HepG2 (cell line): Measurements from ENCODE around the gene CNNM3. TPM values are rescaled to one million over a fixed set of nuclear protein-coding genes. Genes with fewer than 3 reads are reported as not detected.

Source experiments
- BATF2 ChIP-seq: sonication (generic); formaldehyde crosslinking; IDR thresholded peaks from 2 replicates; pipeline ENCODE4 v1.8.0; 2022; ENCODE audit warnings: mild to moderate bottlenecking, missing genetic modification reagents, moderate library complexity
- CBX1 ChIP-seq: IDR thresholded peaks from one replicate; pipeline ENCODE4 v1.6.1; 2016; ENCODE audit warnings: antibody characterized with exemption, low read depth
- EZH2 ChIP-seq: conservative IDR thresholded peaks from 2 replicates; pipeline ENCODE4 v1.6.1; 2012; ENCODE audit warnings: mild to moderate bottlenecking, low read depth, low read length, moderate library complexity
- FOXJ3 ChIP-seq: sonication (generic); formaldehyde crosslinking; IDR thresholded peaks from 2 replicates; pipeline ENCODE4 v1.4.0; 2020; ENCODE audit warnings: missing genetic modification reagents, mild to moderate bottlenecking, borderline replicate concordance
- GZF1 ChIP-seq: sonication (generic); formaldehyde crosslinking; IDR thresholded peaks from 2 replicates; pipeline ENCODE4 v1.5.1; 2020; ENCODE audit warnings: mild to moderate bottlenecking, missing genetic modification reagents
- NFATC3 ChIP-seq: sonication (generic); formaldehyde crosslinking; IDR thresholded peaks from 2 replicates; pipeline ENCODE4 v1.5.1; 2020; ENCODE audit warnings: mild to moderate bottlenecking, missing genetic modification reagents
- POGZ ChIP-seq: sonication (generic); formaldehyde crosslinking; IDR thresholded peaks from 2 replicates; pipeline ENCODE4 v1.4.0; 2020; ENCODE audit warnings: mild to moderate bottlenecking, missing genetic modification reagents
- SNRNP70 ChIP-seq: fragments of 200-400 bp; formaldehyde crosslinking; IDR thresholded peaks from 2 replicates; pipeline ENCODE4 v1.6.1; 2017; ENCODE audit warnings: mild to moderate bottlenecking, low read depth, low read length, moderate library complexity
- SRSF9 ChIP-seq: fragments of 200-400 bp; formaldehyde crosslinking; IDR thresholded peaks from 2 replicates; pipeline ENCODE4 v1.6.1; 2018; ENCODE audit warnings: borderline replicate concordance, mild to moderate bottlenecking, low read depth, low read length; ENCODE audit not compliant: insufficient read depth, poor library complexity, severe bottlenecking
- STAG1 ChIP-seq: sonication (generic); formaldehyde crosslinking; IDR thresholded peaks from 2 replicates; pipeline ENCODE4 v1.4.0; 2020; ENCODE audit warnings: missing genetic modification reagents
- TMF1 ChIP-seq: sonication (generic); formaldehyde crosslinking; IDR thresholded peaks from 2 replicates; pipeline ENCODE4 v1.8.1; 2022; ENCODE audit warnings: low read depth, missing genetic modification reagents
- ZIK1 ChIP-seq: sonication (generic); formaldehyde crosslinking; IDR thresholded peaks from 2 replicates; pipeline ENCODE4 v1.5.0; 2020; ENCODE audit warnings: mild to moderate bottlenecking, low read depth, missing genetic modification reagents, borderline replicate concordance
- ZNF232 ChIP-seq: sonication (generic); formaldehyde crosslinking; IDR thresholded peaks from 2 replicates; pipeline ENCODE4 v1.4.0; 2020; ENCODE audit warnings: missing genetic modification reagents, borderline replicate concordance
- ZNF737 ChIP-seq: sonication (generic); formaldehyde crosslinking; IDR thresholded peaks from 2 replicates; pipeline ENCODE4 v1.5.0; 2020; ENCODE audit warnings: missing genetic modification reagents, mild to moderate bottlenecking, borderline replicate concordance
- ZSCAN25 ChIP-seq: sonication (generic); formaldehyde crosslinking; IDR thresholded peaks from 2 replicates; pipeline ENCODE4 v1.8.0; 2022; ENCODE audit warnings: mild to moderate bottlenecking, missing genetic modification reagents
- polyA plus RNA-seq, 8 experiments: library from polyadenylated mRNA; depleted of rRNA in 3 of 8; stranded (reverse) in 7 of 8; unstranded in 1 of 8; fragments of >200 nt; fragmentation: Illumina TruSeq in 4 of 8; extraction: Trizol in 4 of 8; gene quantifications; 2 replicates each; pipeline versions ENCODE4 v1.2.1 to v1.2.3, GENCODE V29; 2011 to 2016; ENCODE audit warnings: low read depth in 4 of 8, missing spikeins in 1 of 8, mixed read lengths in 1 of 8; ENCODE audit not compliant: insufficient read depth in 1 of 8
- total RNA-seq, 5 experiments: library from RNA; depleted of rRNA; stranded (reverse); fragments of >200 nt; fragmentation: Illumina TruSeq; extraction: Trizol; gene quantifications; 2 replicates each; pipeline ENCODE4 v1.2.3, GENCODE V29; 2016; ENCODE audit warnings: low read depth in 1 of 5
- TF ChIP-seq, protein P1 (sequence below): IDR thresholded peaks from 2 replicates; pipeline ENCODE4 v1.6.1; 2016; ENCODE audit warnings: mild to moderate bottlenecking
- TF ChIP-seq, protein P2 (sequence below): fragments of 450-650 bp; IDR thresholded peaks from 2 replicates; pipeline ENCODE4 v1.6.1; 2017
- TF ChIP-seq, protein P3 (sequence below): sonication (generic); formaldehyde crosslinking; IDR thresholded peaks from 2 replicates; pipeline ENCODE4 v1.4.0; 2020; ENCODE audit warnings: missing genetic modification reagents
- TF ChIP-seq, protein P4 (sequence below): sonication (generic); formaldehyde crosslinking; IDR thresholded peaks from 2 replicates; pipeline ENCODE4 v1.5.0; 2020; ENCODE audit warnings: missing genetic modification reagents

Gene CNNM3
- total and polyA plus RNA-seq, 2 of the 13 experiments (the other 11 are each of a cell fraction or from before 2014, with no cell fraction given), result 21.2 to 27.9 TPM

GRCh38 chr2:96816127-96816835 is at the start of gene CNNM3 (continued):
- no peak for TF ChIP-seq GZF1 (CRISPR knock-in tag)
- no peak for TF ChIP-seq NFATC3 (CRISPR knock-in tag)
- no peak for TF ChIP-seq EZH2
- TF ChIP-seq TMF1 (CRISPR knock-in tag), result 0 out of 2 replicates have a peak, but pooled peaks have one; percentile 32
- TF ChIP-seq SNRNP70, result no peak
- TF ChIP-seq, protein P1, sequence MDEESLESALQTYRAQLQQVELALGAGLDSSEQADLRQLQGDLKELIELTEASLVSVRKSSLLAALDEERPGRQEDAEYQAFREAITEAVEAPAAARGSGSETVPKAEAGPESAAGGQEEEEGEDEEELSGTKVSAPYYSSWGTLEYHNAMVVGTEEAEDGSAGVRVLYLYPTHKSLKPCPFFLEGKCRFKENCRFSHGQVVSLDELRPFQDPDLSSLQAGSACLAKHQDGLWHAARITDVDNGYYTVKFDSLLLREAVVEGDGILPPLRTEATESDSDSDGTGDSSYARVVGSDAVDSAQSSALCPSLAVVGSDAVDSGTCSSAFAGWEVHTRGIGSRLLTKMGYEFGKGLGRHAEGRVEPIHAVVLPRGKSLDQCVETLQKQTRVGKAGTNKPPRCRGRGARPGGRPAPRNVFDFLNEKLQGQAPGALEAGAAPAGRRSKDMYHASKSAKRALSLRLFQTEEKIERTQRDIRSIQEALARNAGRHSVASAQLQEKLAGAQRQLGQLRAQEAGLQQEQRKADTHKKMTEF (CRISPR knock-in tag), result peak; percentile 62; the same call in 1 of the 2 replicates
- no peak for TF ChIP-seq SRSF9
- no peak for TF ChIP-seq BATF2 (CRISPR knock-in tag)
- no peak for TF ChIP-seq FOXJ3 (CRISPR knock-in tag)
- no peak for TF ChIP-seq ZNF737 (CRISPR knock-in tag)
- TF ChIP-seq, protein P2, sequence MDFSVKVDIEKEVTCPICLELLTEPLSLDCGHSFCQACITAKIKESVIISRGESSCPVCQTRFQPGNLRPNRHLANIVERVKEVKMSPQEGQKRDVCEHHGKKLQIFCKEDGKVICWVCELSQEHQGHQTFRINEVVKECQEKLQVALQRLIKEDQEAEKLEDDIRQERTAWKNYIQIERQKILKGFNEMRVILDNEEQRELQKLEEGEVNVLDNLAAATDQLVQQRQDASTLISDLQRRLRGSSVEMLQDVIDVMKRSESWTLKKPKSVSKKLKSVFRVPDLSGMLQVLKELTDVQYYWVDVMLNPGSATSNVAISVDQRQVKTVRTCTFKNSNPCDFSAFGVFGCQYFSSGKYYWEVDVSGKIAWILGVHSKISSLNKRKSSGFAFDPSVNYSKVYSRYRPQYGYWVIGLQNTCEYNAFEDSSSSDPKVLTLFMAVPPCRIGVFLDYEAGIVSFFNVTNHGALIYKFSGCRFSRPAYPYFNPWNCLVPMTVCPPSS, result no peak
- peak; percentile 14; the same call in 1 of the 2 replicates for TF ChIP-seq POGZ (CRISPR knock-in tag)
- TF ChIP-seq ZNF232 (CRISPR knock-in tag), result no peak
- TF ChIP-seq, protein P3, sequence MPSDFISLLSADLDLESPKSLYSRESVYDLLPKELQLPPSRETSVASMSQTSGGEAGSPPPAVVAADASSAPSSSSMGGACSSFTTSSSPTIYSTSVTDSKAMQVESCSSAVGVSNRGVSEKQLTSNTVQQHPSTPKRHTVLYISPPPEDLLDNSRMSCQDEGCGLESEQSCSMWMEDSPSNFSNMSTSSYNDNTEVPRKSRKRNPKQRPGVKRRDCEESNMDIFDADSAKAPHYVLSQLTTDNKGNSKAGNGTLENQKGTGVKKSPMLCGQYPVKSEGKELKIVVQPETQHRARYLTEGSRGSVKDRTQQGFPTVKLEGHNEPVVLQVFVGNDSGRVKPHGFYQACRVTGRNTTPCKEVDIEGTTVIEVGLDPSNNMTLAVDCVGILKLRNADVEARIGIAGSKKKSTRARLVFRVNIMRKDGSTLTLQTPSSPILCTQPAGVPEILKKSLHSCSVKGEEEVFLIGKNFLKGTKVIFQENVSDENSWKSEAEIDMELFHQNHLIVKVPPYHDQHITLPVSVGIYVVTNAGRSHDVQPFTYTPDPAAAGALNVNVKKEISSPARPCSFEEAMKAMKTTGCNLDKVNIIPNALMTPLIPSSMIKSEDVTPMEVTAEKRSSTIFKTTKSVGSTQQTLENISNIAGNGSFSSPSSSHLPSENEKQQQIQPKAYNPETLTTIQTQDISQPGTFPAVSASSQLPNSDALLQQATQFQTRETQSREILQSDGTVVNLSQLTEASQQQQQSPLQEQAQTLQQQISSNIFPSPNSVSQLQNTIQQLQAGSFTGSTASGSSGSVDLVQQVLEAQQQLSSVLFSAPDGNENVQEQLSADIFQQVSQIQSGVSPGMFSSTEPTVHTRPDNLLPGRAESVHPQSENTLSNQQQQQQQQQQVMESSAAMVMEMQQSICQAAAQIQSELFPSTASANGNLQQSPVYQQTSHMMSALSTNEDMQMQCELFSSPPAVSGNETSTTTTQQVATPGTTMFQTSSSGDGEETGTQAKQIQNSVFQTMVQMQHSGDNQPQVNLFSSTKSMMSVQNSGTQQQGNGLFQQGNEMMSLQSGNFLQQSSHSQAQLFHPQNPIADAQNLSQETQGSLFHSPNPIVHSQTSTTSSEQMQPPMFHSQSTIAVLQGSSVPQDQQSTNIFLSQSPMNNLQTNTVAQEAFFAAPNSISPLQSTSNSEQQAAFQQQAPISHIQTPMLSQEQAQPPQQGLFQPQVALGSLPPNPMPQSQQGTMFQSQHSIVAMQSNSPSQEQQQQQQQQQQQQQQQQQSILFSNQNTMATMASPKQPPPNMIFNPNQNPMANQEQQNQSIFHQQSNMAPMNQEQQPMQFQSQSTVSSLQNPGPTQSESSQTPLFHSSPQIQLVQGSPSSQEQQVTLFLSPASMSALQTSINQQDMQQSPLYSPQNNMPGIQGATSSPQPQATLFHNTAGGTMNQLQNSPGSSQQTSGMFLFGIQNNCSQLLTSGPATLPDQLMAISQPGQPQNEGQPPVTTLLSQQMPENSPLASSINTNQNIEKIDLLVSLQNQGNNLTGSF (CRISPR knock-in tag), result peak; percentile 81
- peak; percentile 61; the same call in 1 of the 2 replicates for TF ChIP-seq ZIK1 (CRISPR knock-in tag)
- peak; percentile 32 for TF ChIP-seq CBX1
- TF ChIP-seq, protein P4, sequence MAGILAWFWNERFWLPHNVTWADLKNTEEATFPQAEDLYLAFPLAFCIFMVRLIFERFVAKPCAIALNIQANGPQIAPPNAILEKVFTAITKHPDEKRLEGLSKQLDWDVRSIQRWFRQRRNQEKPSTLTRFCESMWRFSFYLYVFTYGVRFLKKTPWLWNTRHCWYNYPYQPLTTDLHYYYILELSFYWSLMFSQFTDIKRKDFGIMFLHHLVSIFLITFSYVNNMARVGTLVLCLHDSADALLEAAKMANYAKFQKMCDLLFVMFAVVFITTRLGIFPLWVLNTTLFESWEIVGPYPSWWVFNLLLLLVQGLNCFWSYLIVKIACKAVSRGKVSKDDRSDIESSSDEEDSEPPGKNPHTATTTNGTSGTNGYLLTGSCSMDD (CRISPR knock-in tag), result no peak
- no peak for TF ChIP-seq ZSCAN25
- TF ChIP-seq STAG1 (CRISPR knock-in tag), result peak; percentile 36
